Left ventricle myocardium inferior (tissue), 1 donor: ENCODE results near the gene ELOF1. TPM values are rescaled to one million over a fixed set of nuclear protein-coding genes. Genes with fewer than 3 reads are reported as not detected.

Experiments
- DNase-seq: peaks from one replicate; pipeline ENCODE4 v3.0.0-alpha.2; 2020
- H3K27ac ChIP-seq: fragments of 200-600 bp; replicated peaks from 2 replicates; pipeline ENCODE4 v1.8.0; 2021
- H3K27me3 ChIP-seq: fragments of 200-600 bp; 2 replicates; pipeline ENCODE4 v1.8.0; 2021; ENCODE audit warnings: low read depth
- H3K36me3 ChIP-seq: fragments of 200-600 bp; 2 replicates; pipeline ENCODE4 v1.8.0; 2021
- H3K4me1 ChIP-seq: fragments of 200-600 bp; 2 replicates; pipeline ENCODE4 v1.8.0; 2021
- H3K4me3 ChIP-seq: fragments of 200-600 bp; 2 replicates; pipeline ENCODE4 v1.8.0; 2021; ENCODE audit warnings: mild to moderate bottlenecking, moderate library complexity
- H3K9me3 ChIP-seq: fragments of 200-600 bp; replicated peaks from 2 replicates; pipeline ENCODE4 v1.8.0; 2021
- CTCF ChIP-seq: fragments of 200-600 bp; IDR thresholded peaks from 2 replicates; pipeline ENCODE4 v1.8.0; 2021; ENCODE audit warnings: antibody characterized with exemption, mild to moderate bottlenecking, borderline replicate concordance
- intact Hi-C: fragments of 100-400 bp; cut with micrococcal nuclease; formaldehyde crosslinking; loops from one replicate; pipeline ENCODE4 v1.11.0; 2022
- total RNA-seq: library from RNA; stranded (reverse); fragmentation: NEBNext Ultra II Directional; extraction: Animal tissue kit (Norgen Biotek cat#: 25700); gene quantifications from one replicate; pipeline ENCODE4 v1.2.1, GENCODE V29; 2021
- donor health status: DM: no; HTN: yes; CAD: no; lungs with severe emphysema.

ELOF1 gene
- total RNA-seq, 1 donor from 2014 or later, result 33.1 TPM

GRCh38 chr19:11552666-11553372 lies 6.2 kb downstream of the ELOF1 start:
- Histone ChIP-seq H3K4me3 (no peak overlapping the region), H3K36me3 (peaks cover 26% of the 10 kb centered on the region), H3K27ac (no peak overlapping the region), H3K27me3 (no peaks in the 10 kb centered on the region), H3K4me1 (peaks cover 28% of the 10 kb centered on the region), H3K9me3 (no peaks in the 10 kb centered on the region)
- intact Hi-C loops, result no loop called here
- TF ChIP-seq CTCF, result no peak
- no peak for DNase-seq

GRCh38 chr19:11551603-11552235 lies 7.3 kb downstream of the ELOF1 start:
- DNase-seq, result no peak
- Histone ChIP-seq H3K9me3 (no peaks in the 10 kb centered on the region), H3K27ac (no peak overlapping the region), H3K4me1 (peaks cover 18% of the 10 kb centered on the region), H3K4me3 (no peak overlapping the region), H3K36me3 (peaks cover 26% of the 10 kb centered on the region), H3K27me3 (no peaks in the 10 kb centered on the region)
- peak; percentile 35 for TF ChIP-seq CTCF
- intact Hi-C loops, result no loop called here

GRCh38 chr19:11550265-11550664 lies 8.8 kb downstream of the ELOF1 start:
- Histone ChIP-seq H3K27ac (no peak overlapping the region), H3K36me3 (peaks cover 26% of the 10 kb centered on the region), H3K4me1 (peaks cover 4% of the 10 kb centered on the region), H3K9me3 (no peaks in the 10 kb centered on the region), H3K27me3 (no peaks in the 10 kb centered on the region), H3K4me3 (no peak overlapping the region)
- intact Hi-C loops, result no loop called here
- TF ChIP-seq CTCF, result no peak
- DNase-seq, result no peak

GRCh38 chr19:11549386-11549953 lies 9.6 kb downstream of the ELOF1 start:
- Histone ChIP-seq H3K4me3 (no peak overlapping the region), H3K36me3 (peaks cover 23% of the 10 kb centered on the region), H3K9me3 (no peaks in the 10 kb centered on the region), H3K4me1 (no peaks in the 10 kb centered on the region), H3K27me3 (no peaks in the 10 kb centered on the region), H3K27ac (no peak overlapping the region)
- intact Hi-C loops, result no loop called here
- DNase-seq, result no peak
- TF ChIP-seq CTCF, result no peak

GRCh38 chr19:11547929-11548700 lies 10.9 kb downstream of the ELOF1 start:
- H3K4me1 ChIP-seq, result no peaks in the 10 kb centered on the region
- H3K27me3 ChIP-seq, result no peaks in the 10 kb centered on the region
- H3K4me3 ChIP-seq, result no peak overlapping the region
- intact Hi-C loops, result no loop called here
- no peak for DNase-seq
- no peaks in the 10 kb centered on the region for H3K9me3 ChIP-seq
- no peak for TF ChIP-seq CTCF
- H3K36me3 ChIP-seq, result peaks cover 12% of the 10 kb centered on the region
- no peak overlapping the region for H3K27ac ChIP-seq
